ENCODE measurements around the gene ZNF212. TPM values are rescaled to one million over a fixed set of nuclear protein-coding genes. Genes with fewer than 3 reads are reported as not detected.

The ZNF212 gene
- polyA plus RNA-seq, 1 of the 3 experiments (the other 2 are of a cell fraction): 11.5 TPM

DNA sequence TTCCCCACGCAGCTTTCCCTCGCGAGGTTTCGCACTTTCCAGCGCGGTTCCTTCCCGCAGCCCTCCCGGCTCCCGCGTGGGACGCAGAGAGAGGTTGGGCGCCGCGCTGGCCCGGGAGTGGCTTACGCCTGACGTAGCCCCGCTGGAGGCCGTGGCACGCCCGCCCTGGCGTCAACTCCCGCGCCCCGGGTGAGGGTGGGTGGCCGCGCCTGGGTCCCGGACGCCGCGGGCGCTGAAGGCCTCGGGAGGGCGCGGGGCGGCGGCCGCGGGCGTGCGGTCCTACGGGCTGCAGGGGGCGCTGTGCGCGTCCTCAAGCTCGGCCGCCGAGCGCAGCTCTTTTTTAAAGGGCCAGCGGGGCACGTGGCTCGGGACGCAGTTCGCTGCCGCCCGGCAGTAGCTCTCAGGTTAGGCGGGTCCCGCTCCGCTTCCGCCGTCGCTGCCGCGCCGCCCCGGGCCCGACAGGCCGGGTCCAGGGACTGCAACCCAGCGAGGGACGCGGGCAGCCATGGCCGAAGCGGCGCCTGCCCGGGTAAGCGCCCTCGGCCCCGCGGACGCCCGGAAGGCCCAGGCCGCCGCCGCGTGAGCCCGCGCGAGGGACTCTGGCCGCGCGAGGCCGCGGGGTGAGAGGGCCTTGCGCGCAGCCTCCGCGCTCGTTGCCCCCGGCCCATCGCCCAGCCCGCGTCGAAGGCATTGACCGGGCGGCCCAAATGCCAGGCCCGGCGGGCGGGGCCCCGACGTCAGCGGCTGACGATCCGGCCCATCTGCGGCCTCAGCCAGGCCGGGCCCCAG lies 22.6 kb downstream of the ZNF212 start, which contains the start of gene ZNF783 (continued):
- TF ChIP-seq FOXM1 (IDR thresholded peaks at IDR 0.05; ENCODE audit: low read depth): no peak
- TF ChIP-seq FOXJ3 (CRISPR knock-in tag; IDR thresholded peaks at IDR 0.05): no peak
- TF ChIP-seq CHD2 (IDR thresholded peaks at IDR 0.05; ENCODE audit: low read length, partially characterized antibody): peak; percentile 79
- TF ChIP-seq, protein P1, sequence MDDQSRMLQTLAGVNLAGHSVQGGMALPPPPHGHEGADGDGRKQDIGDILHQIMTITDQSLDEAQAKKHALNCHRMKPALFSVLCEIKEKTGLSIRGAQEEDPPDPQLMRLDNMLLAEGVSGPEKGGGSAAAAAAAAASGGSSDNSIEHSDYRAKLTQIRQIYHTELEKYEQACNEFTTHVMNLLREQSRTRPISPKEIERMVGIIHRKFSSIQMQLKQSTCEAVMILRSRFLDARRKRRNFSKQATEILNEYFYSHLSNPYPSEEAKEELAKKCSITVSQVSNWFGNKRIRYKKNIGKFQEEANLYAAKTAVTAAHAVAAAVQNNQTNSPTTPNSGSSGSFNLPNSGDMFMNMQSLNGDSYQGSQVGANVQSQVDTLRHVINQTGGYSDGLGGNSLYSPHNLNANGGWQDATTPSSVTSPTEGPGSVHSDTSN (IDR thresholded peaks at IDR 0.05): 0 out of 2 replicates have a peak, but pooled peaks have one; percentile 16
- peak in 1 of 2 experiments; percentile 31; a peak in 1 of 4 replicates for TF ChIP-seq EP300 (IDR thresholded peaks at IDR 0.05; ENCODE audit: borderline replicate concordance in 1 of 2, low read depth in 1 of 2, low read length in 1 of 2)
- TF ChIP-seq SIN3A (IDR thresholded peaks at IDR 0.05; ENCODE audit: borderline replicate concordance, low read depth, low read length): peak; percentile 61; the same call in 1 of the 2 replicates
- TF ChIP-seq MEF2A (IDR thresholded peaks at IDR 0.05; ENCODE audit: borderline replicate concordance, low read depth): no peak; the same call in 1 of the 2 replicates
- TF ChIP-seq RAD21 (IDR thresholded peaks at IDR 0.05; ENCODE audit: low read length): peak; percentile 57
- TF ChIP-seq TEAD4 (IDR thresholded peaks at IDR 0.05; ENCODE audit: borderline replicate concordance, insufficient read depth): no peak
- TF ChIP-seq SMC3 (IDR thresholded peaks at IDR 0.05; ENCODE audit: low read depth, low read length): peak; percentile 38
- peak; percentile 79 for TF ChIP-seq ZBTB33 (IDR thresholded peaks at IDR 0.05; ENCODE audit: borderline replicate concordance, low read depth)
- no peak for TF ChIP-seq FOSL2 (IDR thresholded peaks at IDR 0.05; ENCODE audit: borderline replicate concordance, low read depth)
- TF ChIP-seq RFX5 (IDR thresholded peaks at IDR 0.05; ENCODE audit: low read length): no peak

DNA sequence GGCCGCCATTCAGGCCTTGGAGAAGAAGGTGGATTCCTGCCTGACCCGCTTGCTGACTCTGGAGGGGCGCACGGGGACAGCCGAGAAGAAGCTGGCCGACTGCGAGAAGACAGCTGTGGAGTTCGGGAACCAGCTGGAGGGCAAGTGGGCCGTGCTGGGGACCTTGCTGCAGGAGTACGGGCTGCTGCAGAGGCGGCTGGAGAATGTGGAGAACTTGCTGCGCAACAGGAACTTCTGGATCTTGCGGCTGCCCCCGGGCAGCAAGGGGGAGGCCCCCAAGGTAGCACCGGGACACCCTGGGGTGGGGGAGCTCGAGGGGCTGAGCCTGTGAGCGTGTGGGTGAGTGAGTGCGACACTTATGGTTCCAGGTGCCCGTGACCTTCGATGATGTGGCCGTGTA lies 27.0 kb downstream of the ZNF212 start:
- CTCF ChIA-PET: interaction anchor here (0.6 to 2.1 kb wide), 2 partner anchors 9 to 279 kb away, joined by 3 to 7 read pairs; no protein-coding TSS in a partner anchor
- no peak overlapping the region for H3K4me2 ChIP-seq
- H3K4me3 ChIP-seq (ENCODE audit: low read depth in 2 of 2, low read length in 1 of 2): no peak overlapping the region
- DNase-seq: no peak
- no peaks in the 10 kb centered on the region for H3K9me2 ChIP-seq
- H2AFZ ChIP-seq (ENCODE audit: low read depth): no peak overlapping the region
- peaks cover 8 to 25% of the 10 kb centered on the region in 2 experiments for H3K36me3 ChIP-seq (replicated peaks in 1 of 2; ENCODE audit: control insufficient read depth in 1 of 2, insufficient read depth in 2 of 2, low read length in 1 of 2)
- peaks cover 0 to 9% of the 10 kb centered on the region in 2 experiments; a peak in 2 of 4 replicates for H3K4me1 ChIP-seq (ENCODE audit: control insufficient read depth in 1 of 2, insufficient read depth in 2 of 2, low read depth in 1 of 2, low read length in 1 of 2)
- no peak overlapping the region for H3K9ac ChIP-seq
- no peaks in the 10 kb centered on the region for H3K27me3 ChIP-seq (ENCODE audit: insufficient read depth)
- no peak for TF ChIP-seq FOXM1 (IDR thresholded peaks at IDR 0.05; ENCODE audit: low read depth)
- no peak for TF ChIP-seq MEF2A (IDR thresholded peaks at IDR 0.05; ENCODE audit: borderline replicate concordance, low read depth)
- TF ChIP-seq TAF1 (IDR thresholded peaks at IDR 0.05; ENCODE audit: borderline replicate concordance, low read depth, low read length): no peak
- TF ChIP-seq FOSL2 (IDR thresholded peaks at IDR 0.05; ENCODE audit: borderline replicate concordance, low read depth): no peak
- no peak for TF ChIP-seq TCF12 (IDR thresholded peaks at IDR 0.05)
- TF ChIP-seq ZBTB33 (IDR thresholded peaks at IDR 0.05; ENCODE audit: borderline replicate concordance, low read depth): no peak
- no peak for TF ChIP-seq GATA2 (CRISPR knock-in tag; IDR thresholded peaks at IDR 0.05)
- no peak for TF ChIP-seq EZH2phosphoT487 (IDR thresholded peaks at IDR 0.05; ENCODE audit: borderline replicate concordance, low read depth)
- TF ChIP-seq USF1 (IDR thresholded peaks at IDR 0.05; ENCODE audit: borderline replicate concordance, low read depth): no peak
- no peak for TF ChIP-seq RFX5 (IDR thresholded peaks at IDR 0.05; ENCODE audit: low read length)
- no peak for TF ChIP-seq POLR2AphosphoS5 (IDR thresholded peaks at IDR 0.05; ENCODE audit: low read depth, low read length)
- TF ChIP-seq ELF1 (IDR thresholded peaks at IDR 0.05): no peak
- TF ChIP-seq JUND (IDR thresholded peaks at IDR 0.05): no peak
- H3K9me3 ChIP-seq: no peaks in the 10 kb centered on the region
- H4K20me1 ChIP-seq (ENCODE audit: insufficient read depth): no peaks in the 10 kb centered on the region
- POLR2A ChIA-PET: interaction anchor here (0.6 kb wide), 1 partner anchor 71 kb away, joined by 3 read pairs; no protein-coding TSS in a partner anchor
- no peak overlapping the region for H3K27ac ChIP-seq (ENCODE audit: low read depth in 2 of 2, low read length in 1 of 2)
- peaks cover 16% of the 10 kb centered on the region; the same call in 1 of the 2 replicates for H3K79me2 ChIP-seq (ENCODE audit: insufficient read depth)
- WGBS (ENCODE audit: low lambda C conversion rate): 88% methylated on average over 20 of the region's 21 CpGs
- peaks cover 8% of the 10 kb centered on the region for H3F3A ChIP-seq (replicated peaks; ENCODE audit: insufficient read depth)

Data from SK-N-SH (cell line).